Endothelial cell of umbilical vein (primary cell): ENCODE data around the gene CFL1. TPM values are rescaled to one million over a fixed set of nuclear protein-coding genes. Genes with fewer than 3 reads are reported as not detected.

Experiments used
- BruUV-seq: library from RNA; stranded (reverse); fragments of 400-500 nt; replicated peaks from 2 replicates; lab custom pipeline; 2021; lab: Mats Ljungman, UMichigan
- CTCF ChIA-PET: fragments of 300-600, 350-600 bp; sonication (Branson Sonifier 250); formaldehyde crosslinking; loops from one replicate; lab custom pipeline; 2021; ENCODE audit warnings: antibody characterized with exemption, inconsistent platforms; lab: Charles Lee
- POLR2A ChIA-PET: fragments of 300-600, 350-600 bp; sonication (Branson Sonifier 250); formaldehyde crosslinking; loops from one replicate; lab custom pipeline; 2021; ENCODE audit warnings: antibody characterized with exemption, inconsistent platforms; lab: Charles Lee
- DNase-seq: peaks from one replicate; pipeline ENCODE4 v3.0.0-alpha.2; 2011; ENCODE audit warnings: low read depth, low spot score
- FAIRE-seq: peaks from 2 replicates; lab custom pipeline; 2011; peaks lifted over from hg19 to GRCh38; lab: Jason Lieb, UNC
- H2AFZ ChIP-seq: 2 replicates; pipeline ENCODE4 v1.6.0; 2012; ENCODE audit warnings: low read depth, low read length, control low read depth, inconsistent platforms
- H3K27ac ChIP-seq: 2 replicates; pipeline ENCODE4 v1.5.1; 2011; ENCODE audit warnings: low read depth, mild to moderate bottlenecking, control low read depth, low read length, moderate library complexity; ENCODE audit not compliant: insufficient read depth
- H3K27me3 ChIP-seq, 2 experiments: 2 replicates each; pipeline versions ENCODE4 v1.6.0 to v1.6.1; 2011; ENCODE audit warnings: low read length in 2 of 2, mixed read lengths in 1 of 2; ENCODE audit not compliant: control insufficient read depth in 2 of 2, insufficient read depth in 2 of 2
- H3K36me3 ChIP-seq, 2 experiments: 2 replicates in 1 of 2; 3 replicates in 1 of 2; pipeline ENCODE4 v1.5.1; 2011; ENCODE audit warnings: low read length in 2 of 2, mild to moderate bottlenecking in 1 of 2, moderate library complexity in 1 of 2; ENCODE audit not compliant: control insufficient read depth in 2 of 2, insufficient read depth in 2 of 2; ENCODE audit errors: extremely low read depth in 1 of 2
- H3K4me1 ChIP-seq: 3 replicates; pipeline ENCODE4 v1.5.1; 2011; ENCODE audit warnings: mild to moderate bottlenecking, low read length; ENCODE audit not compliant: control insufficient read depth, insufficient read depth; ENCODE audit errors: extremely low read depth
- H3K4me2 ChIP-seq: 2 replicates; pipeline ENCODE4 v1.6.1; 2011; ENCODE audit warnings: low read length, control low read depth, mixed read lengths; ENCODE audit not compliant: insufficient read depth
- H3K4me3 ChIP-seq, 3 experiments: fragments of 200-600 bp in 1 of 3; sonication (generic), shearing (Covaris generic) in 1 of 3; replicated peaks in 1 of 3; 2 replicates each; pipeline ENCODE4 v1.5.1; 2011 to 2016; ENCODE audit warnings: control low read depth in 3 of 3, low read length in 3 of 3, mild to moderate bottlenecking in 2 of 3, inconsistent platforms in 1 of 3, low read depth in 1 of 3, moderate library complexity in 1 of 3; ENCODE audit not compliant: insufficient read depth in 1 of 3
- H3K79me2 ChIP-seq: 2 replicates; pipeline ENCODE4 v1.6.0; 2012; ENCODE audit warnings: low read length, inconsistent platforms; ENCODE audit not compliant: control insufficient read depth, insufficient read depth
- H3K9ac ChIP-seq: replicated peaks from 2 replicates; pipeline ENCODE3; 2011; ENCODE audit warnings: low read length, control low read depth; ENCODE audit not compliant: insufficient read depth; ENCODE audit errors: extremely low read depth
- H3K9me1 ChIP-seq: replicated peaks from 3 replicates; pipeline ENCODE4 v1.6.0; 2011; ENCODE audit warnings: mild to moderate bottlenecking, low read length; ENCODE audit not compliant: control insufficient read depth, insufficient read depth; ENCODE audit errors: extremely low read depth
- H3K9me3 ChIP-seq: replicated peaks from 2 replicates; pipeline ENCODE4 v1.5.1; 2012; ENCODE audit warnings: low read length, inconsistent platforms; ENCODE audit not compliant: control insufficient read depth, insufficient read depth
- H4K20me1 ChIP-seq: replicated peaks from 2 replicates; pipeline ENCODE3; 2011; ENCODE audit warnings: mild to moderate bottlenecking, low read length; ENCODE audit not compliant: control insufficient read depth, insufficient read depth; ENCODE audit errors: extremely low read depth
- EZH2 ChIP-seq: IDR thresholded peaks from 2 replicates; pipeline ENCODE4 v1.6.1; 2012; ENCODE audit warnings: borderline replicate concordance, low read depth, mild to moderate bottlenecking, moderate library complexity, low read length, inconsistent platforms; ENCODE audit not compliant: severe bottlenecking
- FOS ChIP-seq: IDR thresholded peaks from 2 replicates; pipeline ENCODE4 v1.6.1; 2011; ENCODE audit warnings: mild to moderate bottlenecking, low read length, moderate library complexity, borderline replicate concordance; ENCODE audit not compliant: insufficient read depth
- JUN ChIP-seq: IDR thresholded peaks from 2 replicates; pipeline ENCODE4 v1.6.1; 2011; ENCODE audit warnings: borderline replicate concordance, low read depth; ENCODE audit not compliant: insufficient read length, insufficient read depth
- POLR2AphosphoS5 ChIP-seq: IDR thresholded peaks from 2 replicates; pipeline ENCODE4 v1.6.1; 2012; ENCODE audit warnings: low read depth, mild to moderate bottlenecking, control low read depth, low read length, moderate library complexity; ENCODE audit not compliant: insufficient read depth
- dilution Hi-C: fragments of 300-500 bp; cut with MboI; formaldehyde crosslinking; loops from one replicate; pipeline ENCODE4 v1.15.0; 2019; ENCODE audit warnings: low sequenced_read_pairs; ENCODE audit not compliant: extremely low pct_ligation_motif_present
- intact Hi-C: fragments of 100-400 bp; cut with micrococcal nuclease; formaldehyde crosslinking; loops from one replicate; pipeline ENCODE4 v1.10.0; 2022
- polyA plus RNA-seq, 4 experiments: library from polyadenylated mRNA; depleted of rRNA in 3 of 4; stranded (reverse) in 3 of 4; unstranded in 1 of 4; fragments of >200 nt; gene quantifications; 2 replicates each; pipeline versions ENCODE4 v1.2.1 to v1.2.3, GENCODE V29; 2011 to 2012; ENCODE audit warnings: missing spikeins in 1 of 4
- total RNA-seq: library from RNA; stranded (reverse); gene quantifications from 2 replicates; pipeline ENCODE4 v1.2.3, GENCODE V29; 2021
- TF ChIP-seq, protein P1 (sequence below), 2 donors: IDR thresholded peaks; 1 replicate in 1 of 2; 2 replicates in 1 of 2; pipeline ENCODE4 v1.5.1; 2011; ENCODE audit warnings: low read length in 2 of 2, mild to moderate bottlenecking in 2 of 2, moderate library complexity in 2 of 2, control low read depth in 1 of 2, inconsistent platforms in 1 of 2, low read depth in 1 of 2; ENCODE audit not compliant: insufficient read depth in 1 of 2; ENCODE audit errors: extremely low read depth in 1 of 2
- TF ChIP-seq, protein P2 (sequence below): IDR thresholded peaks from 2 replicates; pipeline ENCODE4 v1.6.1; 2011; ENCODE audit not compliant: insufficient read depth, insufficient read length

CFL1 gene
- total and polyA plus RNA-seq, 2 donors (not counting 3 experiments of a cell fraction or from before 2014, with no cell fraction given) = 1,844 to 2,403 TPM

DNA sequence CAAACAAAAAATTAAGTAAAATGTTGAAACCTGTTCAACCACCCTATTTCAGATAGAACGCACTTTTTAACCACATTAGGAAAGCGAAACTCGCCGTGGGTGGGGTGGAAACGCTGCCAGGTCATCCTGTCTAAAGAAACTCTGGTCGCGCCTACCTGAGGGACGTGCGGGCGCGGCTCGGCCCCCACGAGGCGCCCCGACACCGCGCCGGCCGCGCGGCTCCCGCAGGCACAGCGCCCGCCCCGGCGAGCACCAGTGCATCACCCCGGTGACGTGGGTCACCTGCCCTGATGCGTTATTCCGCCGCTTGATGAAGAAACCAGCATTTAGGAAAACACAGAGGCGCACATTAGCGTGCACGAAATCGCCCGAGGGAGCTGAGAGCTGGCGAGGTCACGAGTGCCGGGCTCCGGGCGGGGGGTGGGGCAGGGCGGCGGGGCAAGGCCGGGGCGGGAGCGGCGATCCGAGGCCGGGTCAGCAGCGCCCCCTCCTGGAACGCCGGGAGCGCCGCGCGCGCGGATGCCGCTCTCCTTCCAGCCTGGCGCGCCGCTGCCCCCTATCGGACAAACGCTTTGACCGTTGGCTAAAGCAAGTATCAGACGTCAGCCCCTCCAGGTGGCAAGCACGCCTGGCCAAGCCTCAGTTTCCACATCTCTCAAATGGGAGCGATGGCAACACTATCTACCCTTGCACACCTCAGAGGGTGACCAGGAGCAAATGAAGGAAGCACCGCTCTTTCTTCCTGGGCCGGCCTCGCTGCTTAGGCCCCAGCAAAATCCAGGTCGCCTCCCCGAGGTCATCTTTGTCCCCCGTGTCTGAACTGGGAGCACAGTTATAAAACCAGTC is 39.9 kb downstream of the CFL1 start:
- no peaks in the 10 kb centered on the region for H3K4me1 ChIP-seq
- no peaks in the 10 kb centered on the region for H4K20me1 ChIP-seq
- no peaks in the 10 kb centered on the region for H3K9me3 ChIP-seq
- intact Hi-C loops (loop anchor here (1.0 to 2.0 kb wide), 4 partner anchors 38 to 191 kb away; partner anchors contain the start of gene AP5B1), dilution Hi-C loops (no loop called here)
- peak overlapping the region; percentile 48 for H3K4me2 ChIP-seq
- no peaks in the 10 kb centered on the region for H3K9me1 ChIP-seq
- ChIA-PET POLR2A (interaction anchor here (0.5 to 0.6 kb wide), 4 partner anchors 31 to 225 kb away, joined by 3 to 5 read pairs (median 4); no protein-coding TSS in a partner anchor), CTCF (interaction anchor here (0.6 to 6.5 kb wide), 25 partner anchors 9 to 226 kb away, joined by 3 to 109 read pairs (median 5); partner anchors contain the start of genes AP5B1, KAT5, RNASEH2C and SIPA1)
- BruUV-seq = no TSS peak
- FAIRE-seq = peak; percentile 85
- no peaks in the 10 kb centered on the region for H3K36me3 ChIP-seq
- peak; percentile 55 for TF ChIP-seq POLR2AphosphoS5
- TF ChIP-seq, protein P1, sequence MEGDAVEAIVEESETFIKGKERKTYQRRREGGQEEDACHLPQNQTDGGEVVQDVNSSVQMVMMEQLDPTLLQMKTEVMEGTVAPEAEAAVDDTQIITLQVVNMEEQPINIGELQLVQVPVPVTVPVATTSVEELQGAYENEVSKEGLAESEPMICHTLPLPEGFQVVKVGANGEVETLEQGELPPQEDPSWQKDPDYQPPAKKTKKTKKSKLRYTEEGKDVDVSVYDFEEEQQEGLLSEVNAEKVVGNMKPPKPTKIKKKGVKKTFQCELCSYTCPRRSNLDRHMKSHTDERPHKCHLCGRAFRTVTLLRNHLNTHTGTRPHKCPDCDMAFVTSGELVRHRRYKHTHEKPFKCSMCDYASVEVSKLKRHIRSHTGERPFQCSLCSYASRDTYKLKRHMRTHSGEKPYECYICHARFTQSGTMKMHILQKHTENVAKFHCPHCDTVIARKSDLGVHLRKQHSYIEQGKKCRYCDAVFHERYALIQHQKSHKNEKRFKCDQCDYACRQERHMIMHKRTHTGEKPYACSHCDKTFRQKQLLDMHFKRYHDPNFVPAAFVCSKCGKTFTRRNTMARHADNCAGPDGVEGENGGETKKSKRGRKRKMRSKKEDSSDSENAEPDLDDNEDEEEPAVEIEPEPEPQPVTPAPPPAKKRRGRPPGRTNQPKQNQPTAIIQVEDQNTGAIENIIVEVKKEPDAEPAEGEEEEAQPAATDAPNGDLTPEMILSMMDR (IDR thresholded peaks at IDR 0.05; ENCODE audit: extremely low read depth in 1 of 2, insufficient read depth in 1 of 2, low read depth in 1 of 2, low read length in 2 of 2) = peak; percentile 97 to 99
- TF ChIP-seq, protein P2, sequence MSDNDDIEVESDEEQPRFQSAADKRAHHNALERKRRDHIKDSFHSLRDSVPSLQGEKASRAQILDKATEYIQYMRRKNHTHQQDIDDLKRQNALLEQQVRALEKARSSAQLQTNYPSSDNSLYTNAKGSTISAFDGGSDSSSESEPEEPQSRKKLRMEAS = no peak
- no peak for TF ChIP-seq JUN
- TF ChIP-seq EZH2 = no peak
- no peak for TF ChIP-seq FOS
- H3K79me2 ChIP-seq = no peaks in the 10 kb centered on the region
- H3K27ac ChIP-seq = no peak overlapping the region
- peak overlapping the region; percentile 13 to 74 (median 66) for H3K4me3 ChIP-seq
- peak overlapping the region; percentile 30 for H3K9ac ChIP-seq
- DNase-seq = peak; percentile 80
- H3K27me3 ChIP-seq = peaks cover 0 to 2% of the 10 kb centered on the region in 2 experiments
- peak overlapping the region; percentile 83 for H2AFZ ChIP-seq
